WTC11 (cell line): ENCODE measurements around the gene ZNF451. TPM values are rescaled to one million over a fixed set of nuclear protein-coding genes. Genes with fewer than 3 reads are reported as not detected.
A peak's percentile ranks its signal among the peaks of the same experiment; 100 is the strongest.

Source experiments
- ATAC-seq: fragments of 200-7000 bp; cut with Tn5 transposase; 2 replicates; pipeline ENCODE4 v1.10.0; 2021; ENCODE audit warnings: mild to moderate bottlenecking, moderate library complexity
- CTCF ChIA-PET: fragments of 300-600 bp; sonication (Branson Sonifier 250); formaldehyde crosslinking; loops from one replicate; lab custom pipeline; 2021; ENCODE audit warnings: antibody characterized with exemption; lab: Charles Lee
- POLR2A ChIA-PET: fragments of 350-600 bp; sonication (Branson Sonifier 250); formaldehyde crosslinking; loops from one replicate; lab custom pipeline; 2021; ENCODE audit warnings: antibody characterized with exemption; lab: Charles Lee
- DNase-seq: peaks from one replicate; pipeline ENCODE4 v3.0.0; 2021; ENCODE audit warnings: low spot score
- H3K27ac Mint-ChIP-seq: 2 replicates; pipeline ENCODE4 v1.8.0; 2021; ENCODE audit warnings: mixed read lengths
- H3K27me3 Mint-ChIP-seq: 2 replicates; pipeline ENCODE4 v1.8.0; 2021; ENCODE audit warnings: low read depth, mild to moderate bottlenecking, moderate library complexity, mixed read lengths
- H3K36me3 Mint-ChIP-seq: 2 replicates; pipeline ENCODE4 v1.8.0; 2021; ENCODE audit warnings: mixed read lengths
- H3K4me1 Mint-ChIP-seq: 2 replicates; pipeline ENCODE4 v1.8.0; 2022; ENCODE audit warnings: mixed read lengths
- H3K4me3 Mint-ChIP-seq: 2 replicates; pipeline ENCODE4 v1.8.0; 2021; ENCODE audit warnings: mild to moderate bottlenecking, moderate library complexity, mixed read lengths
- H3K9me3 Mint-ChIP-seq: 2 replicates; pipeline ENCODE4 v1.8.0; 2021; ENCODE audit warnings: mixed read lengths
- CBFB ChIP-seq: sonication (generic); formaldehyde crosslinking; IDR thresholded peaks from 2 replicates; pipeline ENCODE4 v1.8.1; 2022; ENCODE audit warnings: mild to moderate bottlenecking, low read depth, missing genetic modification reagents
- CREB1 ChIP-seq: sonication (generic); formaldehyde crosslinking; IDR thresholded peaks from 2 replicates; pipeline ENCODE4 v1.8.0; 2023; ENCODE audit warnings: mild to moderate bottlenecking, missing genetic modification reagents
- CREM ChIP-seq: sonication (generic); formaldehyde crosslinking; IDR thresholded peaks from 2 replicates; pipeline ENCODE4 v1.8.1; 2022; ENCODE audit warnings: mild to moderate bottlenecking, missing genetic modification reagents, moderate library complexity
- ETV6 ChIP-seq: sonication (generic); formaldehyde crosslinking; IDR thresholded peaks from 2 replicates; pipeline ENCODE4 v1.8.1; 2022; ENCODE audit warnings: mild to moderate bottlenecking, missing genetic modification reagents
- JAZF1 ChIP-seq: fragments of 250-450 bp; sonication (Bioruptor Pico); IDR thresholded peaks from 2 replicates; pipeline ENCODE4 v1.9.0; 2021; ENCODE audit warnings: moderate library complexity, mild to moderate bottlenecking, inconsistent platforms
- NR1H2 ChIP-seq: sonication (generic); formaldehyde crosslinking; IDR thresholded peaks from 2 replicates; pipeline ENCODE4 v1.9.0; 2021; ENCODE audit warnings: mild to moderate bottlenecking, moderate library complexity, missing genetic modification reagents
- RELA ChIP-seq: sonication (generic); formaldehyde crosslinking; IDR thresholded peaks from 2 replicates; pipeline ENCODE4 v1.8.1; 2022; ENCODE audit warnings: missing genetic modification reagents, mild to moderate bottlenecking, borderline replicate concordance
- TP53 ChIP-seq: sonication (generic); formaldehyde crosslinking; IDR thresholded peaks from 2 replicates; pipeline ENCODE4 v1.8.1; 2023; ENCODE audit warnings: mild to moderate bottlenecking, missing genetic modification reagents
- ZNF263 ChIP-seq: sonication (generic); formaldehyde crosslinking; IDR thresholded peaks from 2 replicates; pipeline ENCODE4 v1.8.1; 2022; ENCODE audit warnings: low read depth, mild to moderate bottlenecking, moderate library complexity, missing genetic modification reagents
- ZNF317 ChIP-seq: sonication (generic); formaldehyde crosslinking; IDR thresholded peaks from 2 replicates; pipeline ENCODE4 v1.8.1; 2023; ENCODE audit warnings: low read depth, mild to moderate bottlenecking, moderate library complexity, missing genetic modification reagents, borderline replicate concordance
- ZNF396 ChIP-seq: fragments of 250-450 bp; sonication (Bioruptor Pico); IDR thresholded peaks from 2 replicates; pipeline ENCODE4 v1.8.0; 2021; ENCODE audit warnings: mild to moderate bottlenecking, moderate library complexity, borderline replicate concordance
- total RNA-seq: library from RNA; stranded (reverse); gene quantifications from 3 replicates; pipeline ENCODE4 v1.2.3, GENCODE V29; 2021
- TF ChIP-seq, protein P1 (sequence below): fragments of 250-450 bp; sonication (Bioruptor Pico); IDR thresholded peaks from 2 replicates; pipeline ENCODE4 v1.9.0; 2021; ENCODE audit warnings: mild to moderate bottlenecking
- TF ChIP-seq, protein P2 (sequence below): sonication (generic); formaldehyde crosslinking; conservative IDR thresholded peaks from 2 replicates; pipeline ENCODE4 v1.8.1; 2022; ENCODE audit warnings: mild to moderate bottlenecking, missing genetic modification reagents
- TF ChIP-seq, protein P3 (sequence below): sonication (generic); formaldehyde crosslinking; IDR thresholded peaks from 2 replicates; pipeline ENCODE4 v1.8.1; 2023; ENCODE audit warnings: mild to moderate bottlenecking, missing genetic modification reagents
- TF ChIP-seq, protein P4 (sequence below): fragments of 250-450 bp; sonication (Bioruptor Pico); IDR thresholded peaks from 2 replicates; pipeline ENCODE4 v1.9.0; 2021; ENCODE audit warnings: moderate library complexity, mild to moderate bottlenecking, inconsistent platforms, borderline replicate concordance

ZNF451 gene
- total RNA-seq, 1 experiment from 2014 or later = 55.4 TPM

DNA sequence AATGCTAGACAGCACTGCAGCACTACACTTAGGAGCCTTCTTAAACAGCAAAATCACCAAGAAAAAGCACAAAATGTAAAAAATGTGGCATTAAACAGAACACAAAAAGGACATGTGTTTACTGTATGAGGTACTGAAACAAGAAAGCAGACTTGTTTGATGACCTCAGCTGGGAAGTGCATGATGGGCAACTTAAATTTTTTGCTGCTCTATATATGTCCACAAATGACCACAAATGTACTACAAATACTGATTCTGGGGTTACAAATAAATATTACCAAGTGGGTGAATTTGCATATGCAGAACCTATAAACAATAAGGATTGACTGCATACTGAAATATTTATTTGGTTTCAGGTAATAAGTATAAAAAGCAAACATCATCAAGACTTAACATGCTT, 119.0 kb downstream of the ZNF451 start:
- CTCF ChIA-PET = no interaction called here
- TF ChIP-seq, protein P1, sequence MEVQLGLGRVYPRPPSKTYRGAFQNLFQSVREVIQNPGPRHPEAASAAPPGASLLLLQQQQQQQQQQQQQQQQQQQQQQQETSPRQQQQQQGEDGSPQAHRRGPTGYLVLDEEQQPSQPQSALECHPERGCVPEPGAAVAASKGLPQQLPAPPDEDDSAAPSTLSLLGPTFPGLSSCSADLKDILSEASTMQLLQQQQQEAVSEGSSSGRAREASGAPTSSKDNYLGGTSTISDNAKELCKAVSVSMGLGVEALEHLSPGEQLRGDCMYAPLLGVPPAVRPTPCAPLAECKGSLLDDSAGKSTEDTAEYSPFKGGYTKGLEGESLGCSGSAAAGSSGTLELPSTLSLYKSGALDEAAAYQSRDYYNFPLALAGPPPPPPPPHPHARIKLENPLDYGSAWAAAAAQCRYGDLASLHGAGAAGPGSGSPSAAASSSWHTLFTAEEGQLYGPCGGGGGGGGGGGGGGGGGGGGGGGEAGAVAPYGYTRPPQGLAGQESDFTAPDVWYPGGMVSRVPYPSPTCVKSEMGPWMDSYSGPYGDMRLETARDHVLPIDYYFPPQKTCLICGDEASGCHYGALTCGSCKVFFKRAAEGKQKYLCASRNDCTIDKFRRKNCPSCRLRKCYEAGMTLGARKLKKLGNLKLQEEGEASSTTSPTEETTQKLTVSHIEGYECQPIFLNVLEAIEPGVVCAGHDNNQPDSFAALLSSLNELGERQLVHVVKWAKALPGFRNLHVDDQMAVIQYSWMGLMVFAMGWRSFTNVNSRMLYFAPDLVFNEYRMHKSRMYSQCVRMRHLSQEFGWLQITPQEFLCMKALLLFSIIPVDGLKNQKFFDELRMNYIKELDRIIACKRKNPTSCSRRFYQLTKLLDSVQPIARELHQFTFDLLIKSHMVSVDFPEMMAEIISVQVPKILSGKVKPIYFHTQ (CRISPR knock-in tag) = no peak
- TF ChIP-seq CREB1 (CRISPR knock-in tag) (no peak), CREM (CRISPR knock-in tag) (no peak), RELA (CRISPR knock-in tag) (no peak), ZNF396 (no peak)
- TF ChIP-seq, protein P2, sequence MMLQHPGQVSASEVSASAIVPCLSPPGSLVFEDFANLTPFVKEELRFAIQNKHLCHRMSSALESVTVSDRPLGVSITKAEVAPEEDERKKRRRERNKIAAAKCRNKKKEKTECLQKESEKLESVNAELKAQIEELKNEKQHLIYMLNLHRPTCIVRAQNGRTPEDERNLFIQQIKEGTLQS = no peak
- Mint-ChIP-seq H3K36me3 (no peaks in the 10 kb centered on the region), H3K4me1 (peaks cover 16% of the 10 kb centered on the region), H3K4me3 (no peak overlapping the region), H3K27ac (no peak overlapping the region), H3K9me3 (no peaks in the 10 kb centered on the region), H3K27me3 (no peaks in the 10 kb centered on the region)
- POLR2A ChIA-PET = no interaction called here
- ATAC-seq = no peak
- DNase-seq = no peak

DNA sequence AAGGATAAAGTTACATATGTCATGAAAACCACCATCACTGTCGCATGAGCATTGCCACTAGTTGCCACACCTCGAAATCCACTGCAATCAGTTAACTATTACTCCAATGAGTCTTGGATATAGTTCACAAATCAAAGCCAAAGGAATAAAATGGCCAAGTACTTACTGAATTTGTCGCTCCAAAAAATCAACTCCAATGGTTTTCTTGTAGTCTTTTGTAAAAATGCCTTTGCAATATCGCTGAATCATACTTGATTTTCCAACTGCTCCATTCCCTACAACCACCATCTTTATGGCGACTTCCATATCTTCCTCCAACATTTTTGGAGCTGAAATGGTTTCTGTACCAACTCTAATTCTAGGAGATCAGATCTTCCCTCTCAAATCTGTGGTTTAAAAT, 120.1 kb downstream of the ZNF451 start:
- no peak for ATAC-seq
- H3K27ac Mint-ChIP-seq = no peak overlapping the region
- peaks cover under 1% of the 10 kb centered on the region for H3K9me3 Mint-ChIP-seq

DNA sequence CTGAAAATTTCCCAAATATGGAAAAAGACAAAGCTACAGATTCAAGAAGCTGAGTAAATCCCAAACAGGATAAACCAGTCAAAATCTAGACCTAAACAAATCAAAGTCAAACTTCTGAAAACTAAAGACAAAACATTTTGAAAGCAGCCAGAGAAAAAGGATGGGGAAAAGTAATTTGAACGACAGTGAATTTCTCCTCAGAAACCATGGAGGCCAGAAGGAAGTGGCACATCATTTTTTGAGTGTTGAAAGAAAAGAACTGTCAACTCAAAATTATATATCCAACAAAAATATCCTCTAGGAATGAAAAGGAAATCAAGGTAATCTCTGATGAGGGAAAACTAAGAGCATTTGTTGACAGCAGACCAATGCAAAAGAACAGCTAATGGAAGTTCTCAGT, 125.3 kb downstream of the ZNF451 start:
- H3K4me1 Mint-ChIP-seq = peaks cover 51% of the 10 kb centered on the region
- H3K36me3 Mint-ChIP-seq = peaks cover 17% of the 10 kb centered on the region
- H3K27ac Mint-ChIP-seq = peak overlapping the region; percentile 4; the same call in 1 of the 2 replicates
- TF ChIP-seq ZNF317 (CRISPR knock-in tag) (peak; percentile 75), JAZF1 (no peak)
- no peak for ATAC-seq
- no peak for DNase-seq
- H3K9me3 Mint-ChIP-seq = peaks cover 16% of the 10 kb centered on the region
- CTCF ChIA-PET = no interaction called here
- no peak overlapping the region for H3K4me3 Mint-ChIP-seq
- POLR2A ChIA-PET = no interaction called here
- H3K27me3 Mint-ChIP-seq = no peaks in the 10 kb centered on the region

More for the DNA sequence above, 120.1 kb downstream of the ZNF451 start:
- POLR2A ChIA-PET = no interaction called here
- Mint-ChIP-seq H3K4me3 (no peak overlapping the region), H3K36me3 (peaks cover 1% of the 10 kb centered on the region; the same call in 1 of the 2 replicates)
- DNase-seq = no peak
- TF ChIP-seq, protein P3, sequence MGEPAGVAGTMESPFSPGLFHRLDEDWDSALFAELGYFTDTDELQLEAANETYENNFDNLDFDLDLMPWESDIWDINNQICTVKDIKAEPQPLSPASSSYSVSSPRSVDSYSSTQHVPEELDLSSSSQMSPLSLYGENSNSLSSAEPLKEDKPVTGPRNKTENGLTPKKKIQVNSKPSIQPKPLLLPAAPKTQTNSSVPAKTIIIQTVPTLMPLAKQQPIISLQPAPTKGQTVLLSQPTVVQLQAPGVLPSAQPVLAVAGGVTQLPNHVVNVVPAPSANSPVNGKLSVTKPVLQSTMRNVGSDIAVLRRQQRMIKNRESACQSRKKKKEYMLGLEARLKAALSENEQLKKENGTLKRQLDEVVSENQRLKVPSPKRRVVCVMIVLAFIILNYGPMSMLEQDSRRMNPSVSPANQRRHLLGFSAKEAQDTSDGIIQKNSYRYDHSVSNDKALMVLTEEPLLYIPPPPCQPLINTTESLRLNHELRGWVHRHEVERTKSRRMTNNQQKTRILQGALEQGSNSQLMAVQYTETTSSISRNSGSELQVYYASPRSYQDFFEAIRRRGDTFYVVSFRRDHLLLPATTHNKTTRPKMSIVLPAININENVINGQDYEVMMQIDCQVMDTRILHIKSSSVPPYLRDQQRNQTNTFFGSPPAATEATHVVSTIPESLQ (CRISPR knock-in tag) = no peak
- no peak for TF ChIP-seq TP53 (CRISPR knock-in tag)
- no peak for TF ChIP-seq CBFB
- TF ChIP-seq, all 79 proteins: peak for 0
- CTCF ChIA-PET = no interaction called here
- H3K4me1 Mint-ChIP-seq = peaks cover 26% of the 10 kb centered on the region
- H3K27me3 Mint-ChIP-seq = no peaks in the 10 kb centered on the region

DNA sequence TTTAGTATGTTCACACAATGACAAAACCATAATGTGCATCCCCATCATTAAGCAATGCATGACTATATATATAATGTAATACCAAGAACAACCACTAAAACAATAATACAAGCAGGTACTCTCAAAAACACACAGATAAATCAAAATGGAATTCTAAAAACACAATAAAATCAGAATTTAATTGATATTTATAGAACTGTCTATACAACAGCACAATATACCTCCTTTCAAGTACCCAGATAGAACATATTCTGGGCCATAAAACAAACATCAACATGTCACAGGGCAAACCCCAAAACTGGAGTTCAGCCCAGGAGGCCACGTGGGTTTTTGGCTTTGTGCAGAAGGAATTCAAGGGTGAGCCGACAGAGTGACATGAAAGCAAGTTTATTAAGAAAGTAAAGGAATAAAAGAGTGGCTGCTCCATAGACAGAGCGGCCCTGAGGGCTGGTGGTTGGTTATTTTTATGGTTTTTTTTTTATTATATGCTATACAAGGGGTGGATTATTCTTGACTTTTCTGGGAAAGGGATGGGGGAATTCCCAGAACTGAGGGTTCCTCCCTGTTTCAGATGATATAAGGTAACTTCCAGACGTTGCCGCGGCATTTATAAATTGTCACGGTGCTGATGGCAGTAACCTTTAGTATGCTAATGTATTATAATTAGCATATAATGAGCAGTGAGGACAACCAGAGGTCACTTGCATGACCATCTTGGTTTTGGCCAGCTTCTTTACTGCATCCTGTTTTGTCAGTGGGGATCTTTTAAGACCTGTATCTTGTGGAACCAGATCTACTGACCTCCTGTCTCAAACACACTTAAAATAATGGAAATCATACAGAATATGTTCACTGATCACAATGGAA, 126.5 kb downstream of the ZNF451 start:
- Mint-ChIP-seq H3K4me3 (0 out of 2 replicates have a peak overlapping the region, but pooled peaks have one; percentile 20), H3K36me3 (peaks cover 19% of the 10 kb centered on the region), H3K27me3 (no peaks in the 10 kb centered on the region), H3K27ac (peak overlapping the region; percentile 81), H3K9me3 (peaks cover 19% of the 10 kb centered on the region), H3K4me1 (peaks cover 53% of the 10 kb centered on the region)
- DNase-seq (no peak), ATAC-seq (no peak)
- no peak for TF ChIP-seq ETV6 (CRISPR knock-in tag)
- TF ChIP-seq, protein P4, sequence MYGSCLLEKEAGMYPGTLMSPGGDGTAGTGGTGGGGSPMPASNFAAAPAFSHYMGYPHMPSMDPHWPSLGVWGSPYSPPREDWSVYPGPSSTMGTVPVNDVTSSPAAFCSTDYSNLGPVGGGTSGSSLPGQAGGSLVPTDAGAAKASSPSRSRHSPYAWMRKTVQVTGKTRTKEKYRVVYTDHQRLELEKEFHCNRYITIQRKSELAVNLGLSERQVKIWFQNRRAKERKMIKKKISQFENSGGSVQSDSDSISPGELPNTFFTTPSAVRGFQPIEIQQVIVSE (CRISPR knock-in tag) = no peak
- no peak for TF ChIP-seq JAZF1
- no peak for TF ChIP-seq CREM (CRISPR knock-in tag)
- no peak for TF ChIP-seq NR1H2 (CRISPR knock-in tag)
- TF ChIP-seq ZNF263 (CRISPR knock-in tag) = no peak
- ChIA-PET POLR2A (no interaction called here), CTCF (no interaction called here)
